HEK293 (cell line): ENCODE measurements around the gene TTLL12.

ENCODE experiments used
- BCL11A ChIP-seq: fragments of 450-650 bp; formaldehyde crosslinking; IDR thresholded peaks from 2 replicates; pipeline ENCODE4 v1.5.1; 2016; ENCODE audit warnings: low read depth, missing biosample characterization, missing genetic modification characterization
- FEZF1 ChIP-seq: fragments of 450-650 bp; formaldehyde crosslinking; IDR thresholded peaks from 2 replicates; pipeline ENCODE4 v1.5.1; 2016; ENCODE audit warnings: missing biosample characterization, missing genetic modification characterization
- GFI1B ChIP-seq: fragments of 450-650 bp; formaldehyde crosslinking; IDR thresholded peaks from 2 replicates; pipeline ENCODE4 v1.5.1; 2016; ENCODE audit warnings: missing biosample characterization, missing genetic modification characterization
- INSM2 ChIP-seq: fragments of 450-650 bp; formaldehyde crosslinking; IDR thresholded peaks from 2 replicates; pipeline ENCODE4 v1.5.1; 2016; ENCODE audit warnings: missing biosample characterization, missing genetic modification characterization
- KLF10 ChIP-seq: fragments of 450-650 bp; IDR thresholded peaks from 2 replicates; pipeline ENCODE4 v1.5.1; 2018; ENCODE audit warnings: missing biosample characterization, mild to moderate bottlenecking, missing genetic modification characterization
- KLF9 ChIP-seq: fragments of 450-650 bp; formaldehyde crosslinking; IDR thresholded peaks from 2 replicates; pipeline ENCODE4 v1.5.1; 2016; ENCODE audit warnings: missing biosample characterization, missing genetic modification characterization, low read depth
- SALL2 ChIP-seq: fragments of 450-650 bp; formaldehyde crosslinking; IDR thresholded peaks from 2 replicates; pipeline ENCODE4 v1.5.0; 2017; ENCODE audit warnings: missing biosample characterization, mild to moderate bottlenecking, missing genetic modification characterization, borderline replicate concordance
- ZBTB21 ChIP-seq: fragments of 450-650 bp; formaldehyde crosslinking; IDR thresholded peaks from 2 replicates; pipeline ENCODE4 v1.5.1; 2017; ENCODE audit warnings: missing biosample characterization, missing genetic modification characterization
- ZBTB48 ChIP-seq: fragments of 450-650 bp; formaldehyde crosslinking; IDR thresholded peaks from 2 replicates; pipeline ENCODE4 v1.5.1; 2016; ENCODE audit warnings: missing biosample characterization, missing genetic modification characterization
- ZNF114 ChIP-seq: fragments of 450-650 bp; formaldehyde crosslinking; IDR thresholded peaks from 2 replicates; pipeline ENCODE4 v1.5.0; 2017; ENCODE audit warnings: missing biosample characterization, missing genetic modification characterization
- ZNF155 ChIP-seq: fragments of 450-650 bp; formaldehyde crosslinking; IDR thresholded peaks from 2 replicates; pipeline ENCODE4 v1.5.1; 2016; ENCODE audit warnings: missing biosample characterization, missing genetic modification characterization
- ZNF184 ChIP-seq: fragments of 450-650 bp; IDR thresholded peaks from 2 replicates; pipeline ENCODE4 v1.5.1; 2018; ENCODE audit warnings: missing biosample characterization, mild to moderate bottlenecking, missing genetic modification characterization
- ZNF302 ChIP-seq: fragments of 450-650 bp; formaldehyde crosslinking; IDR thresholded peaks from 2 replicates; pipeline ENCODE4 v1.5.1; 2016; ENCODE audit warnings: missing biosample characterization, missing genetic modification characterization, low read depth
- ZNF324 ChIP-seq: fragments of 450-650 bp; formaldehyde crosslinking; IDR thresholded peaks from 2 replicates; pipeline ENCODE4 v1.5.1; 2016; ENCODE audit warnings: missing biosample characterization, missing genetic modification characterization
- ZNF449 ChIP-seq: fragments of 450-650 bp; formaldehyde crosslinking; IDR thresholded peaks from 2 replicates; pipeline ENCODE4 v1.5.1; 2017; ENCODE audit warnings: missing biosample characterization, mild to moderate bottlenecking, missing genetic modification characterization, moderate library complexity
- ZNF473 ChIP-seq: fragments of 450-650 bp; formaldehyde crosslinking; IDR thresholded peaks from 2 replicates; pipeline ENCODE4 v1.5.1; 2017; ENCODE audit warnings: missing biosample characterization, missing genetic modification characterization
- ZNF560 ChIP-seq: fragments of 450-650 bp; formaldehyde crosslinking; IDR thresholded peaks from 2 replicates; pipeline ENCODE4 v1.5.1; 2017; ENCODE audit warnings: missing biosample characterization, missing genetic modification characterization, borderline replicate concordance
- ZNF571 ChIP-seq: fragments of 450-650 bp; formaldehyde crosslinking; IDR thresholded peaks from 2 replicates; pipeline ENCODE4 v1.5.0; 2017; ENCODE audit warnings: missing biosample characterization, missing genetic modification characterization
- ZNF600 ChIP-seq: fragments of 450-650 bp; formaldehyde crosslinking; IDR thresholded peaks from 2 replicates; pipeline ENCODE4 v1.5.1; 2016; ENCODE audit warnings: missing biosample characterization, missing genetic modification characterization
- ZNF660 ChIP-seq: fragments of 450-650 bp; IDR thresholded peaks from 2 replicates; pipeline ENCODE4 v1.5.1; 2018; ENCODE audit warnings: missing biosample characterization, mild to moderate bottlenecking, missing genetic modification characterization
- ZNF785 ChIP-seq: fragments of 450-650 bp; formaldehyde crosslinking; IDR thresholded peaks from 2 replicates; pipeline ENCODE4 v1.5.1; 2016; ENCODE audit warnings: missing biosample characterization, missing genetic modification characterization
- ZNF843 ChIP-seq: fragments of 450-650 bp; formaldehyde crosslinking; IDR thresholded peaks from 2 replicates; pipeline ENCODE4 v1.5.1; 2016; ENCODE audit warnings: missing biosample characterization, missing genetic modification characterization
- ZSCAN18 ChIP-seq: fragments of 450-650 bp; formaldehyde crosslinking; IDR thresholded peaks from 2 replicates; pipeline ENCODE4 v1.5.1; 2016; ENCODE audit warnings: missing biosample characterization, missing genetic modification characterization
- TF ChIP-seq, protein P1 (sequence below): fragments of 450-650 bp; formaldehyde crosslinking; IDR thresholded peaks from 2 replicates; pipeline ENCODE4 v1.5.1; 2016; ENCODE audit warnings: missing biosample characterization, missing genetic modification characterization
- TF ChIP-seq, protein P2 (sequence below): fragments of 450-650 bp; formaldehyde crosslinking; IDR thresholded peaks from 2 replicates; pipeline ENCODE4 v1.5.1; 2016; ENCODE audit warnings: missing biosample characterization, missing genetic modification characterization
- TF ChIP-seq, protein P3 (sequence below): fragments of 450-650 bp; formaldehyde crosslinking; IDR thresholded peaks from 2 replicates; pipeline ENCODE4 v1.5.1; 2016; ENCODE audit warnings: missing biosample characterization, missing genetic modification characterization

The TTLL12 gene

GRCh38 chr22:43126501-43127165, 60.3 kb downstream of the TTLL12 start (continued):
- TF ChIP-seq ZNF660 (tag by site-specific recombination) = no peak
- TF ChIP-seq, protein P1, sequence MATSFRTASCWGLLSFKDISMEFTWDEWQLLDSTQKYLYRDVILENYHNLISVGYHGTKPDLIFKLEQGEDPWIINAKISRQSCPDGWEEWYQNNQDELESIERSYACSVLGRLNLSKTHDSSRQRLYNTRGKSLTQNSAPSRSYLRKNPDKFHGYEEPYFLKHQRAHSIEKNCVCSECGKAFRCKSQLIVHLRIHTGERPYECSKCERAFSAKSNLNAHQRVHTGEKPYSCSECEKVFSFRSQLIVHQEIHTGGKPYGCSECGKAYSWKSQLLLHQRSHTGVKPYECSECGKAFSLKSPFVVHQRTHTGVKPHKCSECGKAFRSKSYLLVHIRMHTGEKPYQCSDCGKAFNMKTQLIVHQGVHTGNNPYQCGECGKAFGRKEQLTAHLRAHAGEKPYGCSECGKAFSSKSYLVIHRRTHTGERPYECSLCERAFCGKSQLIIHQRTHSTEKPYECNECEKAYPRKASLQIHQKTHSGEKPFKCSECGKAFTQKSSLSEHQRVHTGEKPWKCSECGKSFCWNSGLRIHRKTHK = no peak
- peak; percentile 83; the same call in 1 of the 2 replicates for TF ChIP-seq ZBTB48 (tag by site-specific recombination)
- no peak for TF ChIP-seq ZNF785 (tag by site-specific recombination)
- no peak for TF ChIP-seq INSM2 (tag by site-specific recombination)
- TF ChIP-seq GFI1B (tag by site-specific recombination) = no peak
- TF ChIP-seq ZNF843 = no peak
- no peak for TF ChIP-seq ZBTB21 (tag by site-specific recombination)
- no peak for TF ChIP-seq ZNF114
- no peak; the same call in 1 of the 2 replicates for TF ChIP-seq KLF9 (tag by site-specific recombination)
- TF ChIP-seq, protein P2, sequence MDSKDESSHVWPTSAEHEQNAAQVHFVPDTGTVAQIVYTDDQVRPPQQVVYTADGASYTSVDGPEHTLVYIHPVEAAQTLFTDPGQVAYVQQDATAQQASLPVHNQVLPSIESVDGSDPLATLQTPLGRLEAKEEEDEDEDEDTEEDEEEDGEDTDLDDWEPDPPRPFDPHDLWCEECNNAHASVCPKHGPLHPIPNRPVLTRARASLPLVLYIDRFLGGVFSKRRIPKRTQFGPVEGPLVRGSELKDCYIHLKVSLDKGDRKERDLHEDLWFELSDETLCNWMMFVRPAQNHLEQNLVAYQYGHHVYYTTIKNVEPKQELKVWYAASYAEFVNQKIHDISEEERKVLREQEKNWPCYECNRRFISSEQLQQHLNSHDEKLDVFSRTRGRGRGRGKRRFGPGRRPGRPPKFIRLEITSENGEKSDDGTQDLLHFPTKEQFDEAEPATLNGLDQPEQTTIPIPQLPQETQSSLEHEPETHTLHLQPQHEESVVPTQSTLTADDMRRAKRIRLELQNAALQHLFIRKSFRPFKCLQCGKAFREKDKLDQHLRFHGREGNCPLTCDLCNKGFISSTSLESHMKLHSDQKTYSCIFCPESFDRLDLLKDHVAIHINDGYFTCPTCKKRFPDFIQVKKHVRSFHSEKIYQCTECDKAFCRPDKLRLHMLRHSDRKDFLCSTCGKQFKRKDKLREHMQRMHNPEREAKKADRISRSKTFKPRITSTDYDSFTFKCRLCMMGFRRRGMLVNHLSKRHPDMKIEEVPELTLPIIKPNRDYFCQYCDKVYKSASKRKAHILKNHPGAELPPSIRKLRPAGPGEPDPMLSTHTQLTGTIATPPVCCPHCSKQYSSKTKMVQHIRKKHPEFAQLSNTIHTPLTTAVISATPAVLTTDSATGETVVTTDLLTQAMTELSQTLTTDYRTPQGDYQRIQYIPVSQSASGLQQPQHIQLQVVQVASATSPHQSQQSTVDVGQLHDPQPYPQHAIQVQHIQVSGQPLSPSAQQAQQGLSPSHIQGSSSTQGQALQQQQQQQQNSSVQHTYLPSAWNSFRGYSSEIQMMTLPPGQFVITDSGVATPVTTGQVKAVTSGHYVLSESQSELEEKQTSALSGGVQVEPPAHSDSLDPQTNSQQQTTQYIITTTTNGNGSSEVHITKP (tag by site-specific recombination) = no peak; the same call in 1 of the 2 replicates
- no peak for TF ChIP-seq ZNF449 (tag by site-specific recombination)
- no peak for TF ChIP-seq ZNF600 (tag by site-specific recombination)
- no peak for TF ChIP-seq FEZF1
- no peak for TF ChIP-seq ZNF324
- TF ChIP-seq, protein P3, sequence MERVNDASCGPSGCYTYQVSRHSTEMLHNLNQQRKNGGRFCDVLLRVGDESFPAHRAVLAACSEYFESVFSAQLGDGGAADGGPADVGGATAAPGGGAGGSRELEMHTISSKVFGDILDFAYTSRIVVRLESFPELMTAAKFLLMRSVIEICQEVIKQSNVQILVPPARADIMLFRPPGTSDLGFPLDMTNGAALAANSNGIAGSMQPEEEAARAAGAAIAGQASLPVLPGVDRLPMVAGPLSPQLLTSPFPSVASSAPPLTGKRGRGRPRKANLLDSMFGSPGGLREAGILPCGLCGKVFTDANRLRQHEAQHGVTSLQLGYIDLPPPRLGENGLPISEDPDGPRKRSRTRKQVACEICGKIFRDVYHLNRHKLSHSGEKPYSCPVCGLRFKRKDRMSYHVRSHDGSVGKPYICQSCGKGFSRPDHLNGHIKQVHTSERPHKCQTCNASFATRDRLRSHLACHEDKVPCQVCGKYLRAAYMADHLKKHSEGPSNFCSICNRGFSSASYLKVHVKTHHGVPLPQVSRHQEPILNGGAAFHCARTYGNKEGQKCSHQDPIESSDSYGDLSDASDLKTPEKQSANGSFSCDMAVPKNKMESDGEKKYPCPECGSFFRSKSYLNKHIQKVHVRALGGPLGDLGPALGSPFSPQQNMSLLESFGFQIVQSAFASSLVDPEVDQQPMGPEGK (tag by site-specific recombination) = peak; percentile 73
- no peak for TF ChIP-seq ZNF571 (tag by site-specific recombination)
- no peak for TF ChIP-seq KLF10
- TF ChIP-seq ZSCAN18 (tag by site-specific recombination) = no peak
- TF ChIP-seq ZNF302 = no peak
- no peak for TF ChIP-seq ZNF473 (tag by site-specific recombination)
- no peak for TF ChIP-seq ZNF184 (tag by site-specific recombination)
- TF ChIP-seq SALL2 (tag by site-specific recombination) = no peak
- TF ChIP-seq ZNF155 = no peak
- no peak for TF ChIP-seq ZNF560 (tag by site-specific recombination)
- TF ChIP-seq BCL11A = no peak
